Ishikawa (cell line): ENCODE measurements around the gene GMDS.

Experiments used
- CEBPB ChIP-seq: IDR thresholded peaks from 2 replicates; pipeline ENCODE4 v1.6.1; 2012
- CREB1 ChIP-seq: IDR thresholded peaks from 2 replicates; pipeline ENCODE4 v1.6.1; 2012; ENCODE audit warnings: low read depth
- EGR1 ChIP-seq: IDR thresholded peaks from 2 replicates; pipeline ENCODE4 v1.6.1; 2012
- EP300 ChIP-seq: IDR thresholded peaks from 2 replicates; pipeline ENCODE4 v1.6.1; 2012; ENCODE audit warnings: borderline replicate concordance
- FOXM1 ChIP-seq: IDR thresholded peaks from 2 replicates; pipeline ENCODE4 v1.6.1; 2012; ENCODE audit warnings: low read depth, borderline replicate concordance
- NFIC ChIP-seq: IDR thresholded peaks from 2 replicates; pipeline ENCODE4 v1.6.1; 2012
- RAD21 ChIP-seq: IDR thresholded peaks from 2 replicates; pipeline ENCODE4 v1.6.1; 2012; ENCODE audit warnings: low read depth
- TAF1 ChIP-seq: IDR thresholded peaks from 2 replicates; pipeline ENCODE4 v1.6.1; 2012; ENCODE audit warnings: low read depth, mild to moderate bottlenecking
- TCF12 ChIP-seq: IDR thresholded peaks from 2 replicates; pipeline ENCODE4 v1.6.1; 2012; ENCODE audit warnings: low read depth
- TEAD4 ChIP-seq: IDR thresholded peaks from 2 replicates; pipeline ENCODE4 v1.6.1; 2012
- YY1 ChIP-seq: IDR thresholded peaks from 2 replicates; pipeline ENCODE4 v1.6.1; 2012; ENCODE audit warnings: low read depth
- ZBTB7A ChIP-seq: IDR thresholded peaks from 2 replicates; pipeline ENCODE4 v1.6.1; 2012; ENCODE audit warnings: low read depth
- TF ChIP-seq, protein P1 (sequence below): IDR thresholded peaks from 2 replicates; pipeline ENCODE4 v1.6.1; 2012; ENCODE audit warnings: low read depth, mild to moderate bottlenecking
- TF ChIP-seq, protein P2 (sequence below): IDR thresholded peaks from 2 replicates; pipeline ENCODE4 v1.6.1; 2012
- TF ChIP-seq, protein P3 (sequence below): IDR thresholded peaks from 2 replicates; pipeline ENCODE4 v1.6.1; 2012

Gene GMDS

DNA sequence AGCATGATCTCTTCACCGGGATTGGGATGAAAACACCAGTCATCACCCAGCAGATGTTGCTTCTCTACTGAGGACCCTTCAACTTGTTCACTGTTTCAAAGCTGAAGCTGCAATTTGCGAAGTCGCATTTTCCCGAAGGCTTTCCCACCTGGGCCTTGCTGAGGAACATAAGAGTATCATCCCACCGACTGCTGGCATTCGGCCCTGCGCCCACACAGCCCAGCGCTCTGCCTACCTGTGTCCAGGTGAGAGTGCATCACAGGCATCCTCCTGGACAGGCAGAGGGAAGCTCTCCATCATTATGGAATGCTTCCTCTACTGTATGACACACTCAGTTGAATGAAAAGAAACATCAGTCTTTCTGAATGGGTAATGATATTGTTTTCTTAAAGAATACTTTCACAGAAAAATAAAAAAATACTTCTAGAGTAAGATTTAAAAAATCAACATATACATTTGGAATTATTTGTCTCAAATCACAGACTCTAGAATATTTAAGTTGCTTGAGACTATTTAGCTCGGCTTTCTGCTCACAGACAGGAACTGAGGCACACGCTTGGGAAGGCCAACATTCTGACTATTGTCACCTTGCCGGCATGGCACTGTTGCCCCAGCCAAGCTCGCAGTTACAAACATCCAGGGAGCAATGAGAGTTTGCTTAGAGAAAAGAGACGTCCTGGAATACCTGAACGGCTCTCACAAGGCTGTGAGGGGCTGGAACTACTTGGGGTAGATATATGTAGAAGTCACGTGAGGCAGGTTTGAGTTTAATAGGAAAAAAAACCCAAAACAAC is 587.0 kb downstream of the GMDS start:
- TF ChIP-seq FOXM1: no peak
- no peak for TF ChIP-seq RAD21
- TF ChIP-seq TEAD4: no peak
- no peak for TF ChIP-seq EP300
- TF ChIP-seq EGR1: no peak
- TF ChIP-seq TAF1: no peak
- no peak for TF ChIP-seq YY1
- TF ChIP-seq ZBTB7A: no peak
- TF ChIP-seq CEBPB: no peak
- TF ChIP-seq TCF12: no peak
- TF ChIP-seq, protein P1, sequence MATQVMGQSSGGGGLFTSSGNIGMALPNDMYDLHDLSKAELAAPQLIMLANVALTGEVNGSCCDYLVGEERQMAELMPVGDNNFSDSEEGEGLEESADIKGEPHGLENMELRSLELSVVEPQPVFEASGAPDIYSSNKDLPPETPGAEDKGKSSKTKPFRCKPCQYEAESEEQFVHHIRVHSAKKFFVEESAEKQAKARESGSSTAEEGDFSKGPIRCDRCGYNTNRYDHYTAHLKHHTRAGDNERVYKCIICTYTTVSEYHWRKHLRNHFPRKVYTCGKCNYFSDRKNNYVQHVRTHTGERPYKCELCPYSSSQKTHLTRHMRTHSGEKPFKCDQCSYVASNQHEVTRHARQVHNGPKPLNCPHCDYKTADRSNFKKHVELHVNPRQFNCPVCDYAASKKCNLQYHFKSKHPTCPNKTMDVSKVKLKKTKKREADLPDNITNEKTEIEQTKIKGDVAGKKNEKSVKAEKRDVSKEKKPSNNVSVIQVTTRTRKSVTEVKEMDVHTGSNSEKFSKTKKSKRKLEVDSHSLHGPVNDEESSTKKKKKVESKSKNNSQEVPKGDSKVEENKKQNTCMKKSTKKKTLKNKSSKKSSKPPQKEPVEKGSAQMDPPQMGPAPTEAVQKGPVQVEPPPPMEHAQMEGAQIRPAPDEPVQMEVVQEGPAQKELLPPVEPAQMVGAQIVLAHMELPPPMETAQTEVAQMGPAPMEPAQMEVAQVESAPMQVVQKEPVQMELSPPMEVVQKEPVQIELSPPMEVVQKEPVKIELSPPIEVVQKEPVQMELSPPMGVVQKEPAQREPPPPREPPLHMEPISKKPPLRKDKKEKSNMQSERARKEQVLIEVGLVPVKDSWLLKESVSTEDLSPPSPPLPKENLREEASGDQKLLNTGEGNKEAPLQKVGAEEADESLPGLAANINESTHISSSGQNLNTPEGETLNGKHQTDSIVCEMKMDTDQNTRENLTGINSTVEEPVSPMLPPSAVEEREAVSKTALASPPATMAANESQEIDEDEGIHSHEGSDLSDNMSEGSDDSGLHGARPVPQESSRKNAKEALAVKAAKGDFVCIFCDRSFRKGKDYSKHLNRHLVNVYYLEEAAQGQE: no peak
- TF ChIP-seq NFIC: no peak
- TF ChIP-seq, protein P2, sequence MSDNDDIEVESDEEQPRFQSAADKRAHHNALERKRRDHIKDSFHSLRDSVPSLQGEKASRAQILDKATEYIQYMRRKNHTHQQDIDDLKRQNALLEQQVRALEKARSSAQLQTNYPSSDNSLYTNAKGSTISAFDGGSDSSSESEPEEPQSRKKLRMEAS: no peak
- TF ChIP-seq, protein P3, sequence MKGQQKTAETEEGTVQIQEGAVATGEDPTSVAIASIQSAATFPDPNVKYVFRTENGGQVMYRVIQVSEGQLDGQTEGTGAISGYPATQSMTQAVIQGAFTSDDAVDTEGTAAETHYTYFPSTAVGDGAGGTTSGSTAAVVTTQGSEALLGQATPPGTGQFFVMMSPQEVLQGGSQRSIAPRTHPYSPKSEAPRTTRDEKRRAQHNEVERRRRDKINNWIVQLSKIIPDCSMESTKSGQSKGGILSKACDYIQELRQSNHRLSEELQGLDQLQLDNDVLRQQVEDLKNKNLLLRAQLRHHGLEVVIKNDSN: no peak
- TF ChIP-seq CREB1: no peak

DNA sequence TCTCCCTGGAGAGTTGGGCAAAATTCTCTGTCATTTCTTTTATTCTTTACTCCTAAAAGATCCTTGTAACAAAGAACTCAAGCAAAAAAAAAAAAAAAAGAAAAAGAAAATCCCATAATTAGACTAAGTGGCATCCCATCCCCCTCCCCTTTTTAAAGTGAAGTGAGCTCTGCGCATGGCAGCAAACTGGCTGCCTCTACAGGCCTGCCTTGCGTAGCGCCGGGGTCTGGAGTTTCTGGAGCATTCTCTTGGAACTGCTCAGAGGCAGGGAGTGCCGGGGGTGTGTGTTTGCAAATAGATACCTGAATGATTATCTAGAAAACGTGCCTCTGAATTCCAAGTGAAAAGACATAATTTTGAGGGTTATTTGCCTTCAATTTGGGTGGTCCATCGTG is 587.6 kb downstream of the GMDS start:
- TF ChIP-seq, protein P2: no peak
- TF ChIP-seq, protein P3: no peak
- TF ChIP-seq TAF1 (no peak), NFIC (no peak), TCF12 (no peak), ZBTB7A (no peak), YY1 (no peak), EP300 (no peak), CREB1 (no peak), FOXM1 (no peak), RAD21 (no peak), CEBPB (no peak), TEAD4 (no peak), EGR1 (no peak)
- TF ChIP-seq, protein P1: no peak

DNA sequence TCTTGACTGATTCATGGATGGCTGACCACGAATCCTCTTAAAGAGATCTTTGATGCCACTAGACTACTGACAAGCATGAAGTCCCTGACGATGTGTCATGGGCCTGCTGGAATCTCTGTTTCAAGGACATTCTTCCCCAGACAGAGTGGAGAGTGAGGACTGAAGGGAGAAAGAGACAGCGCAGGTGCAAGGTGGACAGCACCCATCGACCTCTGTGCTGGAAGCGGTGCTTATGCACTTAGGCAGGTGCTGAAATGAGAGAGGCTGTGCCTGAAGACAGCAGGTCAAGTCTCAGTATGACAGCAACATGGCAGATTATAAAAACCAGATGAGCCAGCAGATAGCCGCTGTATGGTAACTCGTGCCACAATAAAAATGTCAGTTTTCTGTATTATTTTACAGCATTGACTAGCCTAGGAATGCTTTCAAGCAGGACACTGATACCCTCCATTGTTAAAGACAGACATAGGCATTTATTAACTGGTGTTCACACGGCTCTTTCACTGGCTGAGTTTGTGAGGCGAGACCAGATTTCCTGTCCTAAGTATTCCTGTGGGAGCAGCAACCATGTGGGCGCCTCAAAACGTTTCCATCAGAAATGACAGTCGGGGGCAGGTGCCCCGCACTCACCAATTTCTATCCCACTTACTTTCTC is 588.2 kb downstream of the GMDS start:
- no peak for TF ChIP-seq RAD21
- TF ChIP-seq, protein P1: peak; percentile 36; the same call in 1 of the 2 replicates

DNA sequence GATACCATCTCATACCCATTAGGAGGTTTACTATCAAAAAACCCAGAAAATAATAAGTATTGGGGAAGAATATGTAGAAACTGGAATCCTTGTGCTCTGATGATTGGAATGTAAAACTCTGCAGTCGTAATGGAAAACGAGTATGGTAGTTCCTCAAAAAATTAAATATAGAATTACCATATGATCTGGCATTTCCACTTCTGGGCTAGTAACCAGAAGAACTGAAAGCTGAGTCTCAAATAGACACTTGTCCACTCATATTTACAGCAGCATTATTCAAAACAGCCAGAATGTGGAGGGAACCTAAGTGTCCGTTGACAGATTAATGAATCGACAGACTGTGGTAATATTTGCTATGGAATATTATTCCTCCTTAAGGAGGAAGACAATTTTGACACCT is 591.4 kb downstream of the GMDS start:
- TF ChIP-seq NFIC (no peak), EGR1 (no peak), RAD21 (no peak), CREB1 (no peak), YY1 (no peak), EP300 (no peak), TAF1 (no peak), TCF12 (no peak), TEAD4 (no peak), FOXM1 (no peak), ZBTB7A (no peak), CEBPB (no peak)
- TF ChIP-seq, protein P2: no peak
- TF ChIP-seq, protein P1: no peak
- TF ChIP-seq, protein P3: no peak
